ENCODE data around the gene HS3ST5.

HS3ST5 gene

DNA sequence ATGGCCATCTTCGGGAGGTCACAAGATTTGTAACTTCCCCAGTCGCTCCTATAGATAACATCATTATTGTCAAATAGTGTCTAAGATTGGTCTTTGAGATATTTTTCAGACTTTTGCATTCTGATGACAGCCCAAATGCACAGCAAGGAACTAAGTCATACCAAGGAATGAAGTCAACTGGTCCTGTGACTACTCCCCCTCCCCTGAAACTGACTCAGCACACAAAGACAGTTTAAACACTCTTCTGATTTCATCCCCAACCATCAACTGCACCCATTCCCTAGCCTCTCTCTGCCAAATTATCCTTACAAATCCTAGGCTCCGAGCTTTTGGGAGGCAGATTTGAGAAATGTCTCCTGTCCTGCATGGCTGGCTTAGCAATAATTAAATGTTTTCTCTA is 139.4 kb downstream of the HS3ST5 start:
- ChIA-PET CTCF (no interaction called here), POLR2A (no interaction called here)
- TF ChIP-seq HDGF (IDR thresholded peaks at IDR 0.05; ENCODE audit: borderline replicate concordance): no peak
- TF ChIP-seq SP1 (IDR thresholded peaks at IDR 0.05): no peak
- TF ChIP-seq TARDBP (IDR thresholded peaks at IDR 0.05): no peak
- TF ChIP-seq ARNT (IDR thresholded peaks at IDR 0.05): no peak
- TF ChIP-seq CTBP1 (IDR thresholded peaks at IDR 0.05; ENCODE audit: borderline replicate concordance): no peak
- DNase-seq (ENCODE audit: extremely low spot score): no peak

DNA sequence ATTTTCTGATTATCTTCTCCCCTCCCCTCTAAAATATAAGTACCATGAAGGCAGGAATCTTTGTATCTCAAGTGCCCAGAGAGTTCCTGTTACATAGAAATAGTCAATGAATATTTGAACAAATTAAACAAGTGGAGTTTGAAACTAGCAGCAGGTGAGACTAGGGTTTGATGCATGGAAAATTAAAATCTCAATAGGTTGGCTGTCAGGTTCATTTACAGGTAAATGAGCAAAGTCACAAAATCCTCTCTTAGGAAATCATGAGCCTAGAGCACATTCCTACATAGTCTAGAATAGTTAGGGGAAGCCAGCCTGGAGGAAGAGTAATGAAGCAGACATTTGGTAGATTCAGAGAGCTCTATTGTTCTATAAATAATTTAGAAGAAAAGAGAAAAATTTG is 140.4 kb downstream of the HS3ST5 start:
- ChIA-PET POLR2A (no interaction called here), CTCF (no interaction called here)
- TF ChIP-seq SUZ12 (IDR thresholded peaks at IDR 0.05) (no peak), FOXM1 (IDR thresholded peaks at IDR 0.05; ENCODE audit: borderline replicate concordance) (no peak), LEF1 (IDR thresholded peaks at IDR 0.05; ENCODE audit: borderline replicate concordance) (no peak), TARDBP (IDR thresholded peaks at IDR 0.05) (no peak), HDGF (IDR thresholded peaks at IDR 0.05; ENCODE audit: borderline replicate concordance) (no peak), CTBP1 (IDR thresholded peaks at IDR 0.05; ENCODE audit: borderline replicate concordance) (no peak), NFRKB (IDR thresholded peaks at IDR 0.05) (no peak), L3MBTL2 (conservative IDR thresholded peaks at IDR 0.05) (no peak), ELF4 (IDR thresholded peaks at IDR 0.05) (no peak), BHLHE40 (IDR thresholded peaks at IDR 0.05; ENCODE audit: borderline replicate concordance) (no peak), ZNF384 (IDR thresholded peaks at IDR 0.05) (no peak), FOXA1 (IDR thresholded peaks at IDR 0.05) (no peak), FOXK2 (IDR thresholded peaks at IDR 0.05) (no peak), ARNT (IDR thresholded peaks at IDR 0.05) (no peak), SP1 (IDR thresholded peaks at IDR 0.05) (no peak)
- TF ChIP-seq, protein P1, sequence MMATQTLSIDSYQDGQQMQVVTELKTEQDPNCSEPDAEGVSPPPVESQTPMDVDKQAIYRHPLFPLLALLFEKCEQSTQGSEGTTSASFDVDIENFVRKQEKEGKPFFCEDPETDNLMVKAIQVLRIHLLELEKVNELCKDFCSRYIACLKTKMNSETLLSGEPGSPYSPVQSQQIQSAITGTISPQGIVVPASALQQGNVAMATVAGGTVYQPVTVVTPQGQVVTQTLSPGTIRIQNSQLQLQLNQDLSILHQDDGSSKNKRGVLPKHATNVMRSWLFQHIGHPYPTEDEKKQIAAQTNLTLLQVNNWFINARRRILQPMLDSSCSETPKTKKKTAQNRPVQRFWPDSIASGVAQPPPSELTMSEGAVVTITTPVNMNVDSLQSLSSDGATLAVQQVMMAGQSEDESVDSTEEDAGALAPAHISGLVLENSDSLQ (IDR thresholded peaks at IDR 0.05): no peak
- no peak for DNase-seq (ENCODE audit: extremely low spot score)

DNA sequence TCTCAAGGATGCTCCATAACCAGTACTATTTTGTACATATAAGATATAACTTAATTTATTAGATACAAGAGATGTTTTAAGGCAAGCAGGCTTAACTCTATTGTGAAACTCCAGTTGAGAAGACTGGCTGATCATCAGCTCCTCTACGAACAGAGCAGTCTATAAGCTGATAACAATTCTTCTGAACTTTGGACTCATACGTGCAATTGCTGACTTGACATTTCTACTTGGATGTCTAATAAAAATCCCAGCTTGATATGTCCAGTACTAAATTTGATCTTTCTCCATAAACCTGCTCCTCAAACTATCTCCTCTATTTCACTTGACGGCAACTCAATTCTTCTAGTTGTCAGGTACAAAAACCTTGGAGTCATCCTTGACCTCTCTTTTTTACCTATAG is 141.9 kb downstream of the HS3ST5 start:
- DNase-seq (ENCODE audit: extremely low spot score): no peak
- ChIA-PET POLR2A (no interaction called here), CTCF (no interaction called here)
- no peak for TF ChIP-seq LEF1 (IDR thresholded peaks at IDR 0.05; ENCODE audit: borderline replicate concordance)
- TF ChIP-seq TARDBP (IDR thresholded peaks at IDR 0.05): no peak
- TF ChIP-seq SP1 (IDR thresholded peaks at IDR 0.05): no peak
- no peak for TF ChIP-seq ELF4 (IDR thresholded peaks at IDR 0.05)
- TF ChIP-seq, protein P1 (IDR thresholded peaks at IDR 0.05): no peak
- no peak for TF ChIP-seq ZNF384 (IDR thresholded peaks at IDR 0.05)
- no peak for TF ChIP-seq SUZ12 (IDR thresholded peaks at IDR 0.05)
- no peak for TF ChIP-seq HDGF (IDR thresholded peaks at IDR 0.05; ENCODE audit: borderline replicate concordance)
- no peak for TF ChIP-seq FOXM1 (IDR thresholded peaks at IDR 0.05; ENCODE audit: borderline replicate concordance)
- TF ChIP-seq NFRKB (IDR thresholded peaks at IDR 0.05): no peak
- TF ChIP-seq BHLHE40 (IDR thresholded peaks at IDR 0.05; ENCODE audit: borderline replicate concordance): no peak

DNA sequence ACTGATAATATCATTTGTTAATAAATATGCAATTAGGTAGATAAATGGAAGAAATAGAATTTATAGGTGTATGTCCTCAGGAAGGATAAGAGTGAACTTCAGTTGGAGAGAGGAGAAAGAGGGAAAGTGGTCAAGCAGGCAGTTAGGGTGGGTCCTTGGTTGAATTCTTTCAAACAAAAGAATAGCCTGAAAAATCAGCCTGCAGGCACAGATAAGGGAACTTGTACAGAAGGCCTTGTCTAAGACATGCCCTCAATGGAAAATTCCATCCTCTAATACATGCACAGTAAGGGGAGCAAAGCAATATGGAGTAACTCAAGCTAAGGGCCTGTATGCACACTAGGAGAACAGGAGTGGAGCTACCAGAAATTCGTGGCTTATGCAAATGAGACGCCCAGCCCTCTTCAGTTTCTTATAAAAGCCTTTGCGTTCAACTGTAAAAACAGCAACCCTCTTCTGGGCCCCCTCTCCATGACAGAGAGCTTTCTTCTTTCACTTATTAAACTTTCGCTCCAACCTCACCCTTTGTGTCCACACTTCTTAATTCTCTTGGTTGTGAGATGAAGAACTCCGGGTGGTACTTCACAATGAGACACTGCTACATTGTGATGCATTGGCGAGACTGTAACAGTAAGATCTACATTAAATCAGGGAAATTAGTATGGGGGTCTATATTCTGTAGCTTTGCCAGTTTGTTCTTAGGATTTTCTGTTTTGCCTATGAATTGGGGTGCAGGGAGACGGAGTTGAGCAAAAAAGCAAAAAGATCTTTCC is 147.0 kb downstream of the HS3ST5 start:
- ChIA-PET POLR2A (no interaction called here), CTCF (interaction anchor here (1.3 kb wide), 1 partner anchor 87 kb away, joined by 3 read pairs; no protein-coding TSS in a partner anchor)
- no peak for DNase-seq (ENCODE audit: extremely low spot score)
- TF ChIP-seq LEF1 (IDR thresholded peaks at IDR 0.05; ENCODE audit: borderline replicate concordance) (no peak), CTBP1 (IDR thresholded peaks at IDR 0.05; ENCODE audit: borderline replicate concordance) (no peak)

DNA sequence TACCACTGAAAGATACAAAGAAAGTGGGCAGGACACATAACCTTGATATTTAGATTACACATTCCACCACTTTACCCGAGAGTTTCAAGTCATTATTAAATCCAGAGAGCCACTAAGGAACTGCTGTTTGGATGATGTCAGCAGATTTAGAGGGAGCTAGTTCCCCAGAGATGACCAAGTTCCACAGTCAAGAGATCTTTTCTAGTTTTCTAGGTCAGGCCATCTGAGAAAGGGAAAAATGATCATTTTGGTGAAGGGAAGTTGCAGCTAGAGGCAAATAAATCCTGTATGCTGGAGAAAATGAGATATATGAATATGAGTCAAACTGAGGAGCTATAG is 147.8 kb downstream of the HS3ST5 start:
- CTCF ChIA-PET: interaction anchor here (0.8 kb wide), 1 partner anchor 87 kb away, joined by 3 read pairs; no protein-coding TSS in a partner anchor
- no peak for DNase-seq (ENCODE audit: extremely low spot score)
- TF ChIP-seq LEF1 (IDR thresholded peaks at IDR 0.05; ENCODE audit: borderline replicate concordance): no peak
- POLR2A ChIA-PET: no interaction called here

DNA sequence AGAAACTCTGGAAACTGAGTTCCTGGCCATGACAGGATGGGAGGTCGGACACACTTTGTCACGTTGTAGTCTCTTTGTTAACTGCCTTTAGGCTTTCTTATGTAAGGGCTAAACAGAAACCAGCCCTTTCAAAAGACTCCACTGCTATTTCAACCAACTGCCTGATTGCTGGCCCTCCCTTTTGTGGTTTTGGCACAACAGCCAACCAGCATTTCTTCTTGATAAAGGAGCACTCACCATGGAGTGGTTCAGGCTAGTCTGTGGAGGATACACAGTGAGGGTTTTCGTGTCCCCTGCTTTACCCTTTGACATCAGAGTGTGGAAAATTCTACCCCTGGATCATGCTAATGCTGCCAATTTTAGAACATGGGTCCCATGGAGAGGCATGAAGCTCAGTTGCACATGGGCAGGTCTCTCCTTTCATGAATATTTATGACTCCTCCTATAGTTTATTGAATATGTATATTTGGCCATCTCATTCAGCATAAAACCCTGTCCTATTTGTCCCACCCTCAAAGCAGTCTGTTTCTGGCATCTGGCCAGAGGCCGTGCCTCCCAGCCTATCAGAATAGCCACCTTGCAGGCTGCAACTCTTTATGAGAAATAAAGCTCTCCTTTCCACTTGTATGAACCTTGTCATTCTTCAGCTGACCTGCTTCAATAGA is 148.3 kb downstream of the HS3ST5 start:
- POLR2A ChIA-PET: no interaction called here
- CTCF ChIA-PET: interaction anchor here (0.8 kb wide), 1 partner anchor 86 kb away, joined by 3 read pairs; no protein-coding TSS in a partner anchor
- DNase-seq (ENCODE audit: extremely low spot score): no peak
- TF ChIP-seq ELF4 (IDR thresholded peaks at IDR 0.05) (no peak), FOXA1 (IDR thresholded peaks at IDR 0.05) (no peak), TARDBP (IDR thresholded peaks at IDR 0.05) (no peak), BHLHE40 (IDR thresholded peaks at IDR 0.05; ENCODE audit: borderline replicate concordance) (no peak), FOXK2 (IDR thresholded peaks at IDR 0.05) (no peak), LEF1 (IDR thresholded peaks at IDR 0.05; ENCODE audit: borderline replicate concordance) (no peak)

DNA sequence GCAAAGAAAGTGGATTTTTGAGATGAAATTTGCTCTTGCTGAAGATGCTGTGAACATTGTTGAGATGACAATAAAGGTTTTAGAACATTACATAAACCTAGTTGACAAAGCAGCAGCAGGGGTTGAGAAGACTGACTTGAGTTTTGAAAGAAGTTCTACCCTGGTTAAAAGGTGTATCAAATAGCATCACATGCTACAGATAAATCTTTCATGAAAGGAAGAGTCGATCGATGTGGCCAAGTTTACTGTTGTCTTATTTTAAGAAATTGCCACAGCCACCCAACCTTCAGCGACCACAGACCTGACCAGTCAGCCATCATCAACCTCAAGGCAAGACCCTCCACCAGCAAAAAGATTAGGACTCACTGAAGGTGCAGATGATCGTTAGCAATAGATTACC is 155.3 kb downstream of the HS3ST5 start:
- POLR2A ChIA-PET: no interaction called here
- CTCF ChIA-PET: no interaction called here
- TF ChIP-seq LEF1 (IDR thresholded peaks at IDR 0.05; ENCODE audit: borderline replicate concordance): no peak
- no peak for TF ChIP-seq SP1 (IDR thresholded peaks at IDR 0.05)
- no peak for TF ChIP-seq ZNF384 (IDR thresholded peaks at IDR 0.05)
- no peak for TF ChIP-seq BHLHE40 (IDR thresholded peaks at IDR 0.05; ENCODE audit: borderline replicate concordance)
- TF ChIP-seq TARDBP (IDR thresholded peaks at IDR 0.05): no peak
- no peak for TF ChIP-seq FOXA1 (IDR thresholded peaks at IDR 0.05)
- TF ChIP-seq NFRKB (IDR thresholded peaks at IDR 0.05): no peak
- no peak for TF ChIP-seq FOXM1 (IDR thresholded peaks at IDR 0.05; ENCODE audit: borderline replicate concordance)
- TF ChIP-seq HDGF (IDR thresholded peaks at IDR 0.05; ENCODE audit: borderline replicate concordance): no peak
- TF ChIP-seq FOXK2 (IDR thresholded peaks at IDR 0.05): no peak
- TF ChIP-seq, protein P1 (IDR thresholded peaks at IDR 0.05): no peak
- TF ChIP-seq ELF4 (IDR thresholded peaks at IDR 0.05): no peak
- no peak for TF ChIP-seq ARNT (IDR thresholded peaks at IDR 0.05)
- TF ChIP-seq L3MBTL2 (conservative IDR thresholded peaks at IDR 0.05): no peak
- DNase-seq (ENCODE audit: extremely low spot score): no peak
